Measurements from ENCODE around the gene GSTA3.
"Not testable (repeated sequence)": the region's sequence is repeated elsewhere in the genome, so short reads cannot be mapped to it uniquely, and the experiment has no call there.

The GSTA3 gene

GRCh38 chr6:52925042-52925441 is 15.5 kb upstream of the GSTA3 start:
- H3K27ac ChIP-seq, result no peak overlapping the region
- TF ChIP-seq ZFX (IDR thresholded peaks at IDR 0.05; ENCODE audit: borderline replicate concordance), result no peak
- TF ChIP-seq, protein P1, sequence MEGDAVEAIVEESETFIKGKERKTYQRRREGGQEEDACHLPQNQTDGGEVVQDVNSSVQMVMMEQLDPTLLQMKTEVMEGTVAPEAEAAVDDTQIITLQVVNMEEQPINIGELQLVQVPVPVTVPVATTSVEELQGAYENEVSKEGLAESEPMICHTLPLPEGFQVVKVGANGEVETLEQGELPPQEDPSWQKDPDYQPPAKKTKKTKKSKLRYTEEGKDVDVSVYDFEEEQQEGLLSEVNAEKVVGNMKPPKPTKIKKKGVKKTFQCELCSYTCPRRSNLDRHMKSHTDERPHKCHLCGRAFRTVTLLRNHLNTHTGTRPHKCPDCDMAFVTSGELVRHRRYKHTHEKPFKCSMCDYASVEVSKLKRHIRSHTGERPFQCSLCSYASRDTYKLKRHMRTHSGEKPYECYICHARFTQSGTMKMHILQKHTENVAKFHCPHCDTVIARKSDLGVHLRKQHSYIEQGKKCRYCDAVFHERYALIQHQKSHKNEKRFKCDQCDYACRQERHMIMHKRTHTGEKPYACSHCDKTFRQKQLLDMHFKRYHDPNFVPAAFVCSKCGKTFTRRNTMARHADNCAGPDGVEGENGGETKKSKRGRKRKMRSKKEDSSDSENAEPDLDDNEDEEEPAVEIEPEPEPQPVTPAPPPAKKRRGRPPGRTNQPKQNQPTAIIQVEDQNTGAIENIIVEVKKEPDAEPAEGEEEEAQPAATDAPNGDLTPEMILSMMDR (IDR thresholded peaks at IDR 0.05), result no peak

GRCh38 chr6:52923689-52924088 is 14.2 kb upstream of the GSTA3 start:
- H3K27ac ChIP-seq, result not testable (repeated sequence)

DNA sequence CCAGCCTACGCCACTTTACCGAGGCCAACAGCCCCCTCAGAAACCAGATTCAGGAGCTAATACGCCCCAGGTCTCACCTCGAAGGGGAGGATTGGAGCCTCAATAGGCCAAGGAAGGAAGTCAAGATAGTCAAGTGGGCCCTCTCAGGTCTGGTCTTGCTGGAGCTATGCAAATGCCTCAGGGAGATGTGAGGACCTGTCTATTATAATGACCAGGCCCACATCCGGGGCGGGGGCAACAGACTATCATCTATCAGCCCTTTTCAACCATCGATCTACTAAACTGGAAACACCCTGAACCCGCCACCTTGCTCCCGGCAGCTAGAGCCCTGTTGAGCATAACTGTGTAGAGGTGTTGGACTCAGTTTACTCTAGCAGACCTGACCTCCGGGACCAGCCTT is 12.7 kb upstream of the GSTA3 start:
- H3K27ac ChIP-seq, result no peak overlapping the region
- TF ChIP-seq, protein P1 (IDR thresholded peaks at IDR 0.05), result no peak
- no peak for TF ChIP-seq ZFX (IDR thresholded peaks at IDR 0.05; ENCODE audit: borderline replicate concordance)

GRCh38 chr6:52921743-52922142 is 12.2 kb upstream of the GSTA3 start:
- H3K27ac ChIP-seq, result no peak overlapping the region
- no peak for TF ChIP-seq ZFX (IDR thresholded peaks at IDR 0.05; ENCODE audit: borderline replicate concordance)
- TF ChIP-seq, protein P1 (IDR thresholded peaks at IDR 0.05), result no peak

- H3K27ac ChIP-seq, result peak overlapping the region; percentile 98
Observed at GRCh38 chr6:52919511-52919910, 10.0 kb upstream of the GSTA3 start.

DNA sequence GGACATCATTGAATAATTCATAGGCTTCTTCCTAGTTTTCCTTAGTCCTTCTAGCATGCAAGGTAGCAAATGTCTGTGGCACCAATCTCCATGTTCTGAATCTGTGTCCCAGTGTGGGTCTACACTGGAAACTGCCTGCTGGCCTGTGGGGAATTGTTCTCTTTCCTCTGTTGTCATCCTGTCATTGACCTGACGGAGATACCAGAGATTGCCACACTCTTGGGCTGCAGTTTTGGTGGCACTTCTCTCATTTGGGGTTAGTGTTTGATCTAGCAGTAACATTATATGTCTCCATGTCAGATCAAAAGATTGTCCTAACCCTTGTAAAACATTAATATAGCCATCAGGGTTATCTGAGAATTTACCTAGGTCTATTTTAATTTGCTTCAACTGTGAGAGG is 9.3 kb upstream of the GSTA3 start:
- H3K27ac ChIP-seq, result peak overlapping the region; percentile 98

DNA sequence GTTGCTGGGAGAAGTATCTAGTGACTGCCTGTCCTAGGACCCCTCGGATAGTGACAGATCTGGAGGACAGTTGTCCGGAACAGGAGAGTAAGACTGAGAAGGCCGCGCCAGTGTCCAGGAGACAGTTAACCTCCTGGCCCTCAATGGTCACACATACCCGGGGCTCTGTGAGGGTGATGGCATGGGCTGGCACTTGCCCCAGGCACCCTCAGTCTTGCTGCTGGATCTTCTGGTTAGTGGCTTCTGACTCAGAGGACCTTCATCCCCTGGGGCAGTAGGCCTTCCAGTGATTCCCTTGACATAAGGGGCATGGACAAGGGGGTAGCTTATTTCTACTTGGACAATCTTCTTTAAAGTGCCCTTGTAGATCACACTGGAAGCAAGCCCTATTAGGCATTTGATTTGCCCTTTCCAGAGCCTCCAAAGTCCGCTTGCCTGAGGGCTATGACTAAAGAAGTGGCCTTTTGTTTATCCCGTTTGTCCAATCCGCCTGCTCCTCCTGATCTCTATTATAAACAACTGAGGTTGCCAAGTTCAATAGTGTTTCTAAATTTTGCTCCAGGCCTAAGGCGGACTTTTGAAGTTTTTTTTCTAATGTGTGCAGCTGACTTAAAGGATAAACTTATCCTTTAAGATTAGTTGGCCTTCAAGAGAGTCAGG is 8.7 kb upstream of the GSTA3 start:
- peak overlapping the region; percentile 98 for H3K27ac ChIP-seq

DNA sequence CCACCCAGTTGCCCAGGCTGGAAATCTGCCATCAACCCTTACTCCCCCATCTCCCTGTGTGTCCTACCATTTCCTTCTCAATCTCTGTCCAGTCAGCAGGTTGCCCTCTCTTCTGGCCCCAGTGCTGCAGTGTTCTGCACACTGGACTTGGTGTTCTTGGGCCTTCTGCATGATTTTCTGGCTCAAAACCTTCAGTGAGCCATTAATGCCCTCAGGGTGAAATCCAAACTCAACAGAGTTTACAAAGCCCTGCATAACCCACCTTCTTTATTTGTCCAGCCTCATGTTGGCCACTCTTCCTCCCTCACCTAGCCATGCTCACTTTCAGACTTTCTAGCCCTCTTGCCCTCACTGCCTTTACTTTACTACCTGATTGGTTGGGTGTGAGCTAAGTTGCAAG is 5.0 kb upstream of the GSTA3 start:
- TF ChIP-seq ZFX (IDR thresholded peaks at IDR 0.05; ENCODE audit: borderline replicate concordance), result no peak
- TF ChIP-seq, protein P1 (IDR thresholded peaks at IDR 0.05), result no peak

GRCh38 chr6:52910091-52910490 is 593 bp upstream of the GSTA3 start:
- no peak for TF ChIP-seq ZFX (IDR thresholded peaks at IDR 0.05; ENCODE audit: borderline replicate concordance)
- TF ChIP-seq, protein P1 (IDR thresholded peaks at IDR 0.05), result no peak
- H3K27ac ChIP-seq, result peak overlapping the region; percentile 61

More for the DNA sequence above, 5.0 kb upstream of the GSTA3 start:
- peak overlapping the region; percentile 69 for H3K27ac ChIP-seq

- H3K27ac ChIP-seq, result peak overlapping the region; percentile 61
Observed at GRCh38 chr6:52909131-52909530, 367 bp downstream of the GSTA3 start.

More at GRCh38 chr6:52909131-52909530, 367 bp downstream of the GSTA3 start:
- TF ChIP-seq ZFX (IDR thresholded peaks at IDR 0.05; ENCODE audit: borderline replicate concordance), result no peak
- TF ChIP-seq, protein P1 (IDR thresholded peaks at IDR 0.05), result no peak

All from 22Rv1 (cell line).